Caco-2 (cell line): Measurements from ENCODE around the gene MEGF6. TPM values are rescaled to one million over a fixed set of nuclear protein-coding genes. Genes with fewer than 3 reads are reported as not detected.

Experiments
- BruUV-seq: library from RNA; stranded (reverse); fragments of 400-500 nt; replicated peaks from 2 replicates; lab custom pipeline; 2021; lab: Mats Ljungman, UMichigan
- CTCF ChIA-PET: fragments of 300-600 bp; sonication (Branson Sonifier 250); formaldehyde crosslinking; loops from one replicate; lab custom pipeline; 2022; ENCODE audit warnings: antibody characterized with exemption; lab: Charles Lee
- POLR2A ChIA-PET: fragments of 300-600 bp; sonication (Branson Sonifier 250); formaldehyde crosslinking; loops from one replicate; lab custom pipeline; 2022; ENCODE audit warnings: antibody characterized with exemption; lab: Charles Lee
- DNase-seq, 2 experiments: peaks; one replicate each; pipeline versions ENCODE4 v3.0.0 to v3.0.0-alpha.2; 2020 to 2022
- H3K27me3 ChIP-seq: replicated peaks from 2 replicates; pipeline ENCODE4 v1.6.0; 2011; ENCODE audit warnings: low read length; ENCODE audit not compliant: control insufficient read depth, insufficient read depth
- H3K36me3 ChIP-seq: 2 replicates; pipeline ENCODE4 v1.5.1; 2011; ENCODE audit warnings: low read length; ENCODE audit not compliant: control insufficient read depth, insufficient read depth
- H3K4me1 ChIP-seq: fragments of 250-450 bp; sonication (Bioruptor Pico); 2 replicates; pipeline ENCODE4 v1.5.1; 2020; ENCODE audit warnings: mild to moderate bottlenecking
- H3K4me3 ChIP-seq: 2 replicates; pipeline ENCODE4 v1.5.1; 2011; ENCODE audit warnings: low read depth, mild to moderate bottlenecking, control low read depth, low read length
- H3K9me3 ChIP-seq: fragments of 250-450 bp; sonication (Bioruptor Pico); 2 replicates; pipeline ENCODE4 v1.5.1; 2020; ENCODE audit warnings: mild to moderate bottlenecking, moderate library complexity
- H3K27ac Mint-ChIP-seq: one replicate; pipeline ENCODE4 v1.8.0; 2022; ENCODE audit warnings: mixed read lengths; ENCODE audit not compliant: unreplicated experiment
- H3K27me3 Mint-ChIP-seq: one replicate; pipeline ENCODE4 v1.8.0; 2022; ENCODE audit warnings: mixed read lengths; ENCODE audit not compliant: insufficient read depth, unreplicated experiment
- H3K36me3 Mint-ChIP-seq: one replicate; pipeline ENCODE4 v1.8.0; 2022; ENCODE audit warnings: mild to moderate bottlenecking, mixed read lengths; ENCODE audit not compliant: insufficient read depth, unreplicated experiment
- H3K4me1 Mint-ChIP-seq: one replicate; pipeline ENCODE4 v1.8.0; 2022; ENCODE audit warnings: low read depth, mixed read lengths; ENCODE audit not compliant: unreplicated experiment
- H3K4me3 Mint-ChIP-seq: one replicate; pipeline ENCODE4 v1.8.0; 2022; ENCODE audit warnings: mild to moderate bottlenecking, moderate library complexity, mixed read lengths; ENCODE audit not compliant: unreplicated experiment
- H3K9me3 Mint-ChIP-seq: one replicate; pipeline ENCODE4 v1.8.0; 2022; ENCODE audit warnings: mixed read lengths; ENCODE audit not compliant: unreplicated experiment
- CTCF ChIP-seq, 2 experiments: fragments of 200-600 bp in 1 of 2; IDR thresholded peaks; 1 replicate in 1 of 2; 2 replicates in 1 of 2; pipeline versions ENCODE4 v1.5.1 to v1.8.0; 2011 to 2022; ENCODE audit warnings: antibody characterized with exemption in 1 of 2, control low read depth in 1 of 2, inconsistent platforms in 1 of 2, low read depth in 1 of 2, low read length in 1 of 2, mild to moderate bottlenecking in 1 of 2, moderate library complexity in 1 of 2; ENCODE audit not compliant: insufficient read depth in 1 of 2, severe bottlenecking in 1 of 2, unreplicated experiment in 1 of 2
- intact Hi-C: fragments of 100-400 bp; cut with micrococcal nuclease; formaldehyde crosslinking; loops from one replicate; pipeline ENCODE4 v1.10.0; 2022; ENCODE audit not compliant: unreplicated experiment
- total RNA-seq: library from RNA; stranded (reverse); gene quantifications from 2 replicates; pipeline ENCODE4 v1.2.3, GENCODE V29; 2022

The MEGF6 gene
- total RNA-seq, 1 experiment from 2014 or later, result 13.3 TPM

GRCh38 chr1:3633344-3634058, 22.2 kb upstream of the MEGF6 start:
- CTCF ChIA-PET, result no interaction called here

GRCh38 chr1:3632716-3633343, 21.5 kb upstream of the MEGF6 start:
- intact Hi-C loops, result no loop called here
- H3K36me3 Mint-ChIP-seq, result peaks cover 18% of the 10 kb centered on the region
- POLR2A ChIA-PET, result no interaction called here

More at GRCh38 chr1:3633344-3634058, 22.2 kb upstream of the MEGF6 start:
- Mint-ChIP-seq H3K27me3 (no peaks in the 10 kb centered on the region), H3K4me3 (no peak overlapping the region), H3K36me3 (peaks cover 11% of the 10 kb centered on the region), H3K27ac (no peak overlapping the region), H3K9me3 (no peaks in the 10 kb centered on the region), H3K4me1 (no peaks in the 10 kb centered on the region)
- H3K4me1 ChIP-seq, result no peaks in the 10 kb centered on the region
- H3K9me3 ChIP-seq, result no peaks in the 10 kb centered on the region
- no peaks in the 10 kb centered on the region for H3K27me3 ChIP-seq
- no TSS peak for BruUV-seq
- H3K36me3 ChIP-seq, result no peaks in the 10 kb centered on the region; the same call in 1 of the 2 replicates
- TF ChIP-seq CTCF (IDR thresholded peaks at IDR 0.05; ENCODE audit: insufficient read depth in 1 of 2, low read depth in 1 of 2, low read length in 1 of 2, severe bottlenecking in 1 of 2, unreplicated experiment in 1 of 2), result no peak
- DNase-seq, result no peak
- no peak overlapping the region for H3K4me3 ChIP-seq
- intact Hi-C loops, result no loop called here
- POLR2A ChIA-PET, result no interaction called here

DNA sequence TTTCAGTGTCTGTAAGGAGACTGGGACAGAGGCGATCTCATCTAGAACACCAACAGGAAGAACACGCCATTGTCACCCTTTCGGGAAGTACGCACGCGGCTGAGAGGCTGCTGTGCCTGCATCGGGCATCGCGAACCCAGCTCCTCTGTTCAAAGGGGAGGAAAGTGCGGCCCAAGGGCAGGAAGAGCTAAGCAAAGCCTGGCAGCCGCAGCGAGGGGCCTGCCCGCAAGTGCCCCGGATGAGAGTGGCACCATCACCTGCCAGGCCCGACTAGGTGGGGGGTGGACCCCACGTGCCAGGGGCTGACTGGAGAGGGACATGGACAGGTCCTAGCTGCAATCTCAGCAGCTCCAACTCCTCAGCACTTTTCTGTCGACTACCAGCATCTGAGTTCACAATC, 21.0 kb upstream of the MEGF6 start:
- Mint-ChIP-seq H3K4me1 (no peaks in the 10 kb centered on the region), H3K4me3 (no peak overlapping the region), H3K27me3 (no peaks in the 10 kb centered on the region), H3K27ac (no peak overlapping the region), H3K36me3 (peaks cover 20% of the 10 kb centered on the region), H3K9me3 (no peaks in the 10 kb centered on the region)
- no peak for TF ChIP-seq CTCF (IDR thresholded peaks at IDR 0.05; ENCODE audit: insufficient read depth in 1 of 2, low read depth in 1 of 2, low read length in 1 of 2, severe bottlenecking in 1 of 2, unreplicated experiment in 1 of 2)
- intact Hi-C loops, result no loop called here
- H3K4me3 ChIP-seq, result no peak overlapping the region
- H3K36me3 ChIP-seq, result peaks cover 3% of the 10 kb centered on the region
- ChIA-PET POLR2A (no interaction called here), CTCF (no interaction called here)
- H3K4me1 ChIP-seq, result no peaks in the 10 kb centered on the region
- BruUV-seq, result no TSS peak
- no peak for DNase-seq
- no peaks in the 10 kb centered on the region for H3K27me3 ChIP-seq
- no peaks in the 10 kb centered on the region for H3K9me3 ChIP-seq

More at GRCh38 chr1:3632716-3633343, 21.5 kb upstream of the MEGF6 start:
- no peaks in the 10 kb centered on the region for H3K4me1 ChIP-seq
- Mint-ChIP-seq H3K4me1 (no peaks in the 10 kb centered on the region), H3K27ac (no peak overlapping the region), H3K9me3 (no peaks in the 10 kb centered on the region), H3K4me3 (no peak overlapping the region), H3K27me3 (no peaks in the 10 kb centered on the region)
- H3K4me3 ChIP-seq, result no peak overlapping the region
- peaks cover 2% of the 10 kb centered on the region for H3K36me3 ChIP-seq
- DNase-seq, result no peak
- TF ChIP-seq CTCF (IDR thresholded peaks at IDR 0.05; ENCODE audit: insufficient read depth in 1 of 2, low read depth in 1 of 2, low read length in 1 of 2, severe bottlenecking in 1 of 2, unreplicated experiment in 1 of 2), result no peak
- CTCF ChIA-PET, result no interaction called here
- no peaks in the 10 kb centered on the region for H3K9me3 ChIP-seq
- no peaks in the 10 kb centered on the region for H3K27me3 ChIP-seq
- BruUV-seq, result no TSS peak
